GM21390 (cell line): ENCODE results near the gene DHX34.
"Not testable (repeated sequence)": the region's sequence is repeated elsewhere in the genome, so short reads cannot be mapped to it uniquely, and the experiment has no call there.

Experiments used
- ATAC-seq: cut with Tn5 transposase; IDR thresholded peaks from one replicate; pipeline ENCODE4 v1.9.1; 2021; ENCODE audit not compliant: unreplicated experiment

Gene DHX34

DNA sequence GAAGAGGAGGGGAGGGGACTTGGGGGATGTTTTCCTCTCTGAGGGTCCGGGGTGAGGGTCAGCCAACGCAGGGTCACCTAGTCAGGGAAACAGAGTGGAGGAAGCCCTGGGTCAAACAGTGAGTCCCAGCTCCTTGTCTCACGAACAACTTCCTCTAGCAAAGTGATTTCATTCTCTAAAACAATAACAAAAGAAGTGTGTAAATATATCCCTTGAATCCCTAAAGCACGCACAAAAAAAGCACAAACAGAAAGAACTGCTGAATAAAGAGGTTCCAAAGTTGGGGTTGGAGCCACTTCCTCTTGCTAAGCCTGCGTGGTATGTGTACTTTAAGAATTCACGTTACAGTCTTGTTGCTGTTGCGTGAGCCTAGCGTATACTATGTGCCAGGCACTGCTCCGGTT is 18.6 kb upstream of the DHX34 start:
- ATAC-seq = no peak

DNA sequence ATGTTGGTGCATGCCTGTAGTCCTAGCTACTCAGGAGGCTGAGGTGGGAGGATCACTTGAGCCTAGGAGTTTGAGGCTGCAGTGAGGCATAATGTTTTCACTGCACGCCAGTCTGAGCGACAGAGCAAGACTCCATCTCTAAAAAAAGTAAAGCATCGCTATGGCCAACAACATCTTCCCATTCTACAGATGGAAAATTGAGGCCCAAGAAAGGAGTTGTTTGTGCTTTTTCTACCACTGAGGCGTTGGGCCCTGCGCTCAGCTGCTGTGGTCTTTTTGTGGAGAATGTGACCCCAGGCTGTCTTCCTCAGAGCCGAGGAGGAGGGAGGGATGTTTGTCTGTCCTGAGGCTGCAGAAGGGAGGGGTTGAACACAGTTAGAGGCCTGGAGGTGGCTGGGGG is 17.6 kb upstream of the DHX34 start:
- no peak for ATAC-seq

DNA sequence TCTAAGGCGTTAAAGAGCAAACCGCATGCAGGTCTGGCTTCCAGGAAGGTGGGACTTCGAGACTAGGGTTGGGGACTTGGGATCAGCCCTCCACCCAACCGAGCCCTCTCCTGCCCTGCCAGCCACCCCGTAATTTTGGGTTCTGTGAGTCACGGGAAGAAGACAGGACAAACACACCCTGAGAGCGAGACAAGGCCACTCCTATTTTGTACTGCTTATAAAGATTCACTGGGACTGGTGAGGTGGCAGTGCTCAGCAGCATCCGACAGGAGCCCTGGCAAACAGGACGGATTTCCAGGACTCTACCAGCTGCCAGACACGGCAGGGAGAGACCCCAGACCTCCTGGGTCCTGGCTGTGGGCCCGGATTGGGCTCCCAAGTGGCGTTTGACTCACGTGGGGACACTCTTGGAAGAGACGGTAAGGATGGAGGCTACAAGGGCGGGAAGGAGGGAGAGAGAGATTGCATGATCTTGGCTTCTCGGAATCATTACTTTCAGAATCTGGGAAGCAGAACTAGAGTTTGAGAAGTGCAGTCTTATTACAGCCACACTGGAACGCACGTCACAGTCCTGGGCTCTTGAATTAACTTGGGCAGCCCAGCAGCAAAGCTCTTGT is 17.1 kb upstream of the DHX34 start, which contains the start of gene C5AR2:
TSS of gene C5AR2 (plus strand) at position 245 of the 617 bp plus-strand sequence. CDS start 8,625 bp downstream, outside the sequence.
- ATAC-seq = no peak

DNA sequence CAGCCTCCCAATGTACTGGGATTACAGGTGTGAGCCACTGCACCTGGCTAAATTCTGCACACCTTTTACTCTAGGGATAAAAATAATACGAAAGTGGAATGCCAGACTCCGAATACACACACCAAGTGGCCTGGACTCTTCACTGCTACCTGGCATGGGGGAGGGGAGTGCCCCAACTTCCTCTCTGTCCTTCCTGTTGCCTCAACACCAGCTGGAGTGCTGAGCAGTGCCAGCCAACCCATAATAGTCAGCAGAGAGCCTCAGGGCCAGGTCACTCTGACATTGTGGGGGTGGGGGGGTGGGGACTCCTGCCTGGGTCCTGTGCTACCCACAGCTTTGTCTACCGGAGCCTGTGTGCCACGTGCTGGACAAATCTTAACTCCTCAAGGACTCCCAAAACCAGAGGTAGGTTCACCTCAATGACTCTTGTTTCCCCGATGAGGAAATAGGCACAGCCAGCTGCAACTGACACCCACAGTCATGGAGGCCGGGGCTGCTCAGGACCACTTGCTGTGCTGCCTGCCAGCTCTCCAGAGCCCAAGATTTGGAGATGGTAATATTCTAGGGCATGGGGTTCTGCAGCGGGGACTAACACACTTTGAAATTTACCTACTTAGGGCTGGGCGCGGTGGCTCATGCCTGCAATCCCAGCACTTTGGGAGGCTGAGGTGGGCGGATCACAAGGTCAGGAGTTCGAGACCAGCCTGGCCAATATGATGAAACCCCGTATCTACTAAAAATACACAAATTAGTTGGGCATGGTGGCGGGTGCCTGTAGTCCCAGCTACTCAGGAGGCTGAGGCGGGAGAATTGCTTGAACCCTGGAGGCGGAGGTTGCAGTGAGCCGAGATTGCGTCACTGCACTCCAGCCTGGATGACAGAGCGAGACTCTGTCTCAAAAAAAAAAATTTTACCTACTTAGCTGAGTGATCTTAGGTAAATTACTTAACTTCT is 12.1 kb upstream of the DHX34 start:
- ATAC-seq = not testable (repeated sequence)

DNA sequence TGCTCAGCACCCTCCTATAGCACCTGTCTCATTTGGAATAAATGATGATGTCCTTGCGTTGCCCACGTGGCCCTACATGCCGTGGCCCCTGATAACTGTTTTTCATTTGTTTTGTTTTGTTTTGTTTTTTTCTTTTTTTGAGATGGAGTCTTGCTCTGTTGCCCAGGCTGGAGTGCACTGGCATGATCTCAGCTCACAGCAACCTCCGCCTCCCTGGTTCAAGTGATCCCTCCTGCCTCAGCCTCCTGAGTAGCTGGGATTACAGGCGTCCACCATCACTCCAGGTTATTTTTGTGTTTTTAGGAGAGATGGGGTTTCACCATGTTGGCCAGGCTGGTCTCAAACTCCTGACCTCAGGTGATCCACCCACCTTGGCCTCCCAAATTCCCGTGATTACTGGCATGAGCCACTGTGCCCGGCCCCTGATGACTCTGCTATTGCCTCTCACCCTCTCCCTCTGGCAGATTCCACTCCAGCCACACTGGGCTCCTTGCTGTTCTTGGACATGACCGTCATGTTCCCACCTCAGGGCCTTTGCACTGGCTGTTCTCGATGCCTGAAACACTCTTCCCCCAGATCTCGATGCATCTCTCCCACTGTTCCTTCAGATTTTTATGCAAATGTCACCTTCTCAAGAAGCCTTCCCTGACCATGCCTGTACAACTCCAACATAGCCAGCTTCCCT is 9.8 kb upstream of the DHX34 start:
- ATAC-seq = no peak

DNA sequence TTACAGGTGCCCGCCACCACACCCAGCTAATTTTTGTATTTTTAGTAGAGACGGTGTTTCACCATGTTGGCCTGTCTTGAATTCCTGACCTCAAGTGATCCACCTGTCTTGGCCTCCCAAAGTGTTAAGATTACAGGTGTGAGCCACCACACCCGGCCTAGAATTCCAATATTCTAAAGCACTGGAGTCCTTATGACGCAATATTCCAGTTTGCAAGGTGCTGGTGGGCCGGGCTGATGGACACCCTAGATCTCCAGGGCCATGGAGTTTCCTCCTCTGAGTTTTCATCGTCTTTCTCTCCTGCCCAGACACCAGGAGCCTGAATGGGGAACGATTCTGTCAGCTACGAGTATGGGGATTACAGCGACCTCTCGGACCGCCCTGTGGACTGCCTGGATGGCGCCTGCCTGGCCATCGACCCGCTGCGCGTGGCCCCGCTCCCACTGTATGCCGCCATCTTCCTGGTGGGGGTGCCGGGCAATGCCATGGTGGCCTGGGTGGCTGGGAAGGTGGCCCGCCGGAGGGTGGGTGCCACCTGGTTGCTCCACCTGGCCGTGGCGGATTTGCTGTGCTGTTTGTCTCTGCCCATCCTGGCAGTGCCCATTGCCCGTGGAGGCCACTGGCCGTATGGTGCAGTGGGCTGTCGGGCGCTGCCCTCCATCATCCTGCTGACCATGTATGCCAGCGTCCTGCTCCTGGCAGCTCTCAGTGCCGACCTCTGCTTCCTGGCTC is 8.5 kb upstream of the DHX34 start:
- ATAC-seq = no peak

DNA sequence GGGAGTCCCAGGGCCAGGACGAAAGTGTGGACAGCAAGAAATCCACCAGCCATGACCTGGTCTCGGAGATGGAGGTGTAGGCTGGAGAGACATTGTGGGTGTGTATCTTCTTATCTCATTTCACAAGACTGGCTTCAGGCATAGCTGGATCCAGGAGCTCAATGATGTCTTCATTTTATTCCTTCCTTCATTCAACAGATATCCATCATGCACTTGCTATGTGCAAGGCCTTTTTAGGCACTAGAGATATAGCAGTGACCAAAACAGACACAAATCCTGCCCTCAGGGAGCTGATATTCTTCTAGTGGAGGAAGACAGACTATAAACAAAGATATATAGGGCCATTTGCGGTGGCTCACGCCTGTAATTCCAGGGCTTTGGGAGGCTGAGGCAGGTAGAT is 7.4 kb upstream of the DHX34 start:
- no peak for ATAC-seq

DNA sequence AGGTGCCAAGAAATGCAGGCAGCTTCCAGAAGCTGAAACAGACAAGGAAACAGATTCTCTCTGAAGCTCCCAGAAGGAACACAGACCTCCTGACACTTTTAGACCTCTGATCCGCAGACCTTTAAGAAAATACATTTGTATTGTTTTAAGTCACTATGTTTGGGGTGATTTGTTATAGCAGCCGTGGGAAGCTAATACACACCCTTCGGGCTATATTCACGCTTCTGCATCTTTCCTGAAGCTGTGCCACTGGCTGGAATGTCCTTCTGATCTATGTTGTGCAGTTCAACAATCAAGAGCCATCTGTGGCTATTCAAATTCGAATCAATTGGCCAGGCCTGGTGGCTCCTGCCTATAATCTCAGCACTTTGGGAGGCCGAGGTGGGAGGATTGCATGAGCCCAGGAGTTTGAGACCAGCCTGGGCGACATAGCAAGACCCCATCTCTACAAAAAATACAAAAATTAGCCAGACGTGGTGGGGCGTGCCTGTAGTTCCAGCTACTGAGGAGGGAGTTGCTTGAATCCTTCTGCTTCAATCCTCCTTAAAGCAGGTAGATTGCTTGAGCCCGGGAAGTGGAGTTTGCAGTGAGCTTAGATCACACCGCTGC is 5.8 kb upstream of the DHX34 start:
- ATAC-seq = no peak

DNA sequence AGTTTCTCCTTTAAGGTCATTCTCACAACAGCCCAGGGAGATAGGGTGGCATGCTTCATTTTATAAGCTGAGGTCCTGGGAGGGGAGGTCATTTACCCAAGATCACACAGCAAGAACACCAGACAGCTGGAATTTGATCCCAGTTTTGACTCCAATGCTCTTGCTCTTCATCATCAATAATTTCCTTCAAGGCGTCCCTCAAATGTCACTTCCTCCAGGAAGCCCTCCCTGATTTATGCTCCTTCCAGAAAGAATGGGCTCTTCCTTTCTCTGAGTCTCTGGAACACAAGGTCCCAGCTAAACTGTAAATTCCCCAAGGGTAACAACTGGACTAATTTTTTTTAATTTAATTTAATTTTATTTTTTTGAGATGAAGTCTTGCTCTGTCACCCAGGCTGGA is 4.7 kb upstream of the DHX34 start:
- no peak for ATAC-seq

DNA sequence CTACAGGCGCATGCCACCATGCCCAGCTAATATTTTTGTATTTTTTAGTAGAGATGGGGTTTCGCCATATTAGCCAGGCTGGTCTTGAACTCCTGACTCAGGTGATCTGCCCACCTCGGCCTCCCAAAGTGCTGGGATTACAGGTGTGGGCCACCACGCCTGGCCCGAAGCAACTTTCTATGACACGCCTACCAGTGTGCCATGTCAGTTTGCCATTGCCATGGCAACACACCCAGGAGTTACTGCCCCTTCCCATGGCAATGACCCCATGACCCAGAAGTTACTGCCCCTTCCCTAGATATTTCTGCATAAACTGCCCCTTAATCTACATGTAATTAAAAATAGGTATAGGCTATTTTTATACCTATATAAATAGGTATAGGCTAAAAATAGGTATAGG is 3.1 kb upstream of the DHX34 start:
- ATAC-seq = not testable (repeated sequence)

DNA sequence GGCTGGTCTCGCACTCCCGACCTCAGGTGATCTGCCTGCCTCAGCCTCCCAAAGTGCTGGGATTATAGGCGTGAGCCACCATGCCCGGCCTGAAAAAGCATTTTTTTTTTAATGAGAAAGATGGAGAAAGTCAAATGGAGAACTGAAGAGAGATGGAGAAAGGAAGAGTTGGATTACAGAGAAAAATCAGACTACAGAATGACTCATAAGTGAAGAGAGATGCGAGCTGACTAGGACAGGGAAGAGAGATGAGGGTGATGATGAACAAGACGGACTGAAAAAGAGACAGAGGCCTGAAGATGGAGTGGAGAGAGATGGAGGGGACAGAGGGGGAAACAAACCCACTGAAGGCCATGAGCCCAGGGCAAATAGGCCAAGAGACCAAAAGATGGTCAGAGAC is 1.5 kb downstream of the DHX34 start:
- ATAC-seq = no peak

DNA sequence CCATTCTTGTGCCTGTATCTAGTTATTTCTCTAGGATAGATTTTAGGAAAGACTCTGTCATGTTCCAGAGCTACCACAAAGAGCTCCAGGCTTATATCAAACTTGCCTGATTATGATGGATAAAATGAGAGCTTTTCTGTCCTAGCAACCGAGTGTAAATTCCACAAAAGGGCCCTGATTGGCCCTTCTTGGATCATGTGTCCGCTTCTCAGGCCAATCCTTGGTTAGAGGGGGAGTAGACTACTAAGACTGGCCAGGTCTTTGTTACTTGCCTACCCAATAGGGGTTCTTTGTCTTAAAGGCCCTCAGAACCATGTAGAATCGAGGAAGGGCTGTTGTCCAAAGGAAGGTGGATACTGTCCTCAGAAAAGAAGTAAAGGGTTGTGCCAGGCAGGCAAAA is 2.4 kb downstream of the DHX34 start:
- no peak for ATAC-seq

DNA sequence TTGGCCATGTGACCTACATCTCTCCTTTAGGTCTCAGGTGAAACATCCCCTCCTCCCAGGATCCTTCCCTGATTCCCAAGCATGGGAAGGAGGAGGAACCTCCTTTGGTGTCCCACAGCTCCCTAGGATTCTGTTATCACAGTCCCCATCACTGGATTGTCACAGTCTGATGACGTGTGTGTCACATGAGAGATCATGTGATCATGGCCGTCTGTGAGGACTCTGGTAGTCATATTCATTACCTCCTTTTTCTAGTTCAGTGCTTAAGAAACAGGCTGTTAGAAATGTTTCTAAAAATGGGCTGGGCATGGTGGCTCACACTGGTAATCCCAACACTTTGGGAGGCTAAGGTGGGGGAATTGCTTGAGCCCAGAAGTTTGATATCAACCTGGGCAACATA is 3.0 kb downstream of the DHX34 start:
- no peak for ATAC-seq

DNA sequence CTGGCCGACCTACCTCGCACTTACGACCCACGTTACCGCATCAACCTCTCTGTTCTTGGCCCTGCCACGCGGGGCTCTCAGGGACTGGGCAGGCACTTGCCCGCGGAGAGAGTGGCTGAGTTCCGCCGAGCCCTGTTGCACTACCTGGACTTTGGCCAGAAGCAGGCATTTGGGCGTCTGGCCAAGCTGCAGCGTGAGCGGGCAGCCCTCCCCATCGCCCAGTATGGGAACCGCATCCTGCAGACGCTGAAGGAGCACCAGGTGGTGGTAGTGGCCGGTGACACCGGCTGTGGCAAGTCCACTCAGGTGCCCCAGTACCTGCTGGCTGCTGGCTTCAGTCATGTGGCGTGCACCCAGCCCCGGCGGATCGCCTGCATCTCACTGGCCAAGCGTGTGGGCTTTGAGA is 4.2 kb downstream of the DHX34 start:
- no peak for ATAC-seq

DNA sequence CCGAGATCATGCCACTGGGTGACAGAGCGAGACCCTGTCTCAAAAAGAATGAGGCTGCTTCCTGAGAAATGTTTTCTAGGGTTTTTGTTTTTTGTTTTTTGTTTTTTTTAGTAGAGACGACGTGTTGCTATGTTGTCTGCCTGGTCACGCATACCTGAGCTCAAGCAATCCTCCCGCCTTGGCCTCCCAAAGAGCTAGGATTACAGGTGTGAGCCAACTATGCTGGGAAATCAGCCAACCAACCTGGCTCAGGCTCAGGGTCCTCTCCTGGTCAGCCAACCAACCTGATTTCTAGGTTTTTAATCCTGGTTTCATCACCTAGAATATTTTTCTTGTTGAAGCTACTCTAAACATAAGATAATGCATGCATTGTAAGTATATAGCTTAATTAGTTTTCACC is 7.8 kb downstream of the DHX34 start:
- ATAC-seq = no peak

DNA sequence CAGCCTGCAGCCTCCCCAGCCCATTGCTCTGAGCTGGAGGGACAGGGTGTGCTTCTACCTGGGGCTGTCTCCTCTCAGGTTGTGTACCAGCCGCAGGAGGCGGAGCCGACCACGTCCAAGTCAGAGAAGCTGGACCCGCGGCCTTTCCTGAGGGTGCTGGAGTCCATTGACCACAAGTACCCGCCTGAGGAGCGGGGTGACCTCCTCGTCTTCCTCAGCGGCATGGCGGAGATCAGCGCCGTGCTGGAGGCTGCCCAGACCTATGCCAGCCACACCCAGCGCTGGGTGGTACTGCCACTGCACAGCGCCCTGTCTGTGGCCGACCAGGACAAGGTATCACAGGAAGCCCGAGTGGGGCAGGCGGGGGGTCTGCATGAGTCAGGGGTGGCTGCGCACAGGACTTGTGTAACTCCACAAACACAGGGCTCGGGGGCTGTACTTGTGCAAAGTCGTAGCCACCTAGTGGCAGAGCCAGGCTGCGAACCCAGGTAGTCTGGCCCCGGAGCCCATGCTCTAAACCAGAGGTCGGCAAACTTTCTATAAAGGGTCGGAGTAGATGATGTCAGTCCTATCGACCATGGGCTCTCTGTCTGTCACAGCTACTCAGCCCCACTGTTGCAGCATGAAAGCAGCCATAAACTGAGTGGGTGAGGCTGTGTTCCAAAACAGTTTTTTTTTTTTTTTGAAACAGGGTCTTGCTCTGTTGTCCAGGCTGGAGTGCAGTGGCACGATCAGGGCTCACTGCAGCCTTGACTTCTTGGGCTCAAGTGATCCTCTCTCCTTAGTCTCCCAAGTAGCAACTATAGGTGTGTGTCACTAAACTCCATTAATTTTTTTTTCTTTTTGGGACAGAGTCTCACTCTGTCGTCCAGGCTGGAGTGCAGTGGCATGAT is 8.9 kb downstream of the DHX34 start:
- no peak for ATAC-seq

DNA sequence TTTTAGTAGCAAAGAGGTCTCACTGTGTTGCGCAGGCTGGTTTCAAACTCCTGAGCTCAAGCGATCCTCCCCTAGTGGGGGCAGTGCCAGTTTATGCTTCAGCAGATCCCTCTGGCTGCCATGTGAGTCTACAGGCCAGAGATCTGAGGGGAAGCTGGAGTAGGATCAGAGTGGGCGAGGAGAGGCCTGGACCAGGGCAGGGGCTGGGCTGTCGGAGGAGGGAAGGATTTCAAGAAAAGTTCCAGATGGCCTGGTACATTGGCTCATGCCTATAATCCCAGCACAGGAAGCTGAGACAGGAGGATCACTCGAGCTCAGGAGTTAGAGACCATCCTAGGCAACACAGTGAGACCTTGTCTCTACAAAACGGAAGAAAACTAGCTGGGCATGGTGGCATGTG is 9.8 kb downstream of the DHX34 start:
- ATAC-seq = no peak

DNA sequence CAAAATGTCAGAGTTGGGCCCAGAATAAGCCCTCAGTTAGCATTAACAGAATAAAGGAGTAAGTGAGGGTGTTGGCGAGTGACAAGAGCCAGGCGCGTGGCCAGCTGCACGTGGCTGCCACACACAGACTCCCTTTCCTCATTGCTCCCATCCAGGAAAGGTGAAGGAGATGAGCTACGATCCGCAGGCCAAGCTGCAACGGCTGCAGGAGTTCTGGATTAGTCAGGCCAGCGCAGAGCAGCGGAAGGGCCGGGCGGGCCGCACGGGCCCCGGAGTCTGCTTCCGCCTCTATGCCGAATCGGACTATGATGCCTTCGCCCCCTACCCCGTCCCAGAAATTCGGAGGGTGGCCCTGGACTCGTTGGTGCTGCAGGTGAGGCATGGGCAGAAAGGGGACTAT is 13.2 kb downstream of the DHX34 start:
- no peak for ATAC-seq

DNA sequence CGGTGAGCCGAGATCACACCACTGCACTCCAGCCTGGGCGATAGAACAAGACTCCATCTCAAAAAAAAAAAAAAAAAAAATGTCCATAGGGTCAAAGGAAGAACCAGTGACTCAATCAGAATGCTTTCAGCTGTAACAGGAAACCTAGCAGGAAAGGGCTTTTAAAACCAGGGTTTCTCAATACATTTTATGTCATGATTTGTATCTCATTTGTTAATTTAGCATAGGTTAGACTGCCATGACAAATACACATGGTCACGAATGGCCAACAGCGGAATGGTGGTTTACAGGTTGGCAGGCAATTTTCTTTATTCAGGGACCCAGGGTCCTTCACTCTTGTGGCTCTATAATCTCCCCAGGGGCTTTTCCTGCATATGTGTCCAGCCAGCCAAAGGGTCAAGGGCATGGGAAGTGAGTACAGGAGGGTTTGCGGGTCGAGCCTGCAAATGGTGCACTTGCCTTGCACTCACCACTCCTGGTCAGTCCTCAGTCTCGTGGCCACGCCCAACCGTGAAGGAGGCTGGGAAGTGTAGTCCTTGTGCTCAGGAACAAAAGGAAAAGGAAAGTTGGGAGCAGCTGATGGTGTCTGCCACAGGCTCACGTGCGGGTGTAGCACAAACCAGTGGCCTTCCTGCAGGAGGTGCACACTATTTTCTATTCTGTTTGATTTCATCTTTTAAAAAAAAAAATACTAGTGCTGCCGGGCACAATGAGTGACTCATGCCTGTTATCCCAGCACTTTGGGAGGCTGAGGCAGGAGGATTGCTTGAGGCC is 14.8 kb downstream of the DHX34 start:
- no peak for ATAC-seq
